Measurements from ENCODE around the gene SYNE1. TPM values are rescaled to one million over a fixed set of nuclear protein-coding genes. Genes with fewer than 3 reads are reported as not detected.

The SYNE1 gene
- total RNA-seq, 1 donor from 2014 or later, result 12.7 TPM

- Mint-ChIP-seq H3K9me3 (ENCODE audit: unreplicated experiment) (no peaks in the 10 kb centered on the region), H3K4me1 (ENCODE audit: unreplicated experiment) (no peaks in the 10 kb centered on the region), H3K4me3 (ENCODE audit: unreplicated experiment) (no peak overlapping the region), H3K27ac (ENCODE audit: unreplicated experiment) (no peak overlapping the region), H3K36me3 (ENCODE audit: low read depth, unreplicated experiment) (no peaks in the 10 kb centered on the region), H3K27me3 (ENCODE audit: unreplicated experiment) (peaks cover 4% of the 10 kb centered on the region)
- DNase-seq (ENCODE audit: low spot score), result no peak
- TF ChIP-seq, protein P1, sequence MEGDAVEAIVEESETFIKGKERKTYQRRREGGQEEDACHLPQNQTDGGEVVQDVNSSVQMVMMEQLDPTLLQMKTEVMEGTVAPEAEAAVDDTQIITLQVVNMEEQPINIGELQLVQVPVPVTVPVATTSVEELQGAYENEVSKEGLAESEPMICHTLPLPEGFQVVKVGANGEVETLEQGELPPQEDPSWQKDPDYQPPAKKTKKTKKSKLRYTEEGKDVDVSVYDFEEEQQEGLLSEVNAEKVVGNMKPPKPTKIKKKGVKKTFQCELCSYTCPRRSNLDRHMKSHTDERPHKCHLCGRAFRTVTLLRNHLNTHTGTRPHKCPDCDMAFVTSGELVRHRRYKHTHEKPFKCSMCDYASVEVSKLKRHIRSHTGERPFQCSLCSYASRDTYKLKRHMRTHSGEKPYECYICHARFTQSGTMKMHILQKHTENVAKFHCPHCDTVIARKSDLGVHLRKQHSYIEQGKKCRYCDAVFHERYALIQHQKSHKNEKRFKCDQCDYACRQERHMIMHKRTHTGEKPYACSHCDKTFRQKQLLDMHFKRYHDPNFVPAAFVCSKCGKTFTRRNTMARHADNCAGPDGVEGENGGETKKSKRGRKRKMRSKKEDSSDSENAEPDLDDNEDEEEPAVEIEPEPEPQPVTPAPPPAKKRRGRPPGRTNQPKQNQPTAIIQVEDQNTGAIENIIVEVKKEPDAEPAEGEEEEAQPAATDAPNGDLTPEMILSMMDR (IDR thresholded peaks at IDR 0.05; ENCODE audit: unreplicated experiment), result no peak
Observed at GRCh38 chr6:152348116-152348515, 289.0 kb downstream of the SYNE1 start.

DNA sequence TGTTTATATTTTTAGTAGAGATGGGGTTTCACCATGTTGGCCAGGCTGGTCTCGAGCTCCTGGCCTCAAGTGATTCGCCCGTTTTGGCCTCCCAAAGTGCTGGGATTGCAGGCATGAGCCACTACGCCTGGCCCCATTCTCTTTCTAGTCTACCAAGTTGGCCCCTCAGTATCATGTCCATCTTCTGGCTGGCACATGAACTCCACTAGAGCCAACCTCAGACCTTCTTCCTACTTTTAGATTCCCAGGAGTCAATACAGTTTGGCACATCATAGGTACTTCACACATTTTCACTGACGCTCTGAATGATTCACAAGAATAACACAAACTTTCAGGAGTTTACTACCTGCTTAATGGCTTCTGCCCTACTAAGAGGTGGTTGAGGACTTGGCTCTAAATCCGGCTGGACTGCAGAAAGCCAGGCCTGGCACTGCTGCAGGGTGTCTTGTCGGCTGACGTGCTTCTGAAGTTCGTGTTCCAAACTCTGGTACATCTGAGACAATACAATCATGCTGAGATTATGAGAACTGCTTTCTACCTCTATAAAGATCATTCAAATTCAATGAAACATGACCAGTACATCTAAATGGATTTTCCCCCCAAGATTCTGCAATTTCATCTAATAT, 293.3 kb downstream of the SYNE1 start:
- Mint-ChIP-seq H3K27me3 (ENCODE audit: unreplicated experiment) (no peaks in the 10 kb centered on the region), H3K4me3 (ENCODE audit: unreplicated experiment) (no peak overlapping the region), H3K36me3 (ENCODE audit: low read depth, unreplicated experiment) (no peaks in the 10 kb centered on the region), H3K27ac (ENCODE audit: unreplicated experiment) (no peak overlapping the region), H3K4me1 (ENCODE audit: unreplicated experiment) (no peaks in the 10 kb centered on the region), H3K9me3 (ENCODE audit: unreplicated experiment) (no peaks in the 10 kb centered on the region)
- TF ChIP-seq, protein P1 (IDR thresholded peaks at IDR 0.05; ENCODE audit: unreplicated experiment), result no peak
- DNase-seq (ENCODE audit: low spot score), result no peak

GRCh38 chr6:152341596-152341995, 295.6 kb downstream of the SYNE1 start:
- no peak overlapping the region for H3K27ac Mint-ChIP-seq (ENCODE audit: unreplicated experiment)
- H3K27me3 Mint-ChIP-seq (ENCODE audit: unreplicated experiment), result no peaks in the 10 kb centered on the region
- no peak for DNase-seq (ENCODE audit: low spot score)
- H3K9me3 Mint-ChIP-seq (ENCODE audit: unreplicated experiment), result no peaks in the 10 kb centered on the region
- H3K4me3 Mint-ChIP-seq (ENCODE audit: unreplicated experiment), result no peak overlapping the region
- no peaks in the 10 kb centered on the region for H3K36me3 Mint-ChIP-seq (ENCODE audit: low read depth, unreplicated experiment)
- TF ChIP-seq, protein P1 (IDR thresholded peaks at IDR 0.05; ENCODE audit: unreplicated experiment), result no peak
- H3K4me1 Mint-ChIP-seq (ENCODE audit: unreplicated experiment), result no peaks in the 10 kb centered on the region

- H3K9me3 Mint-ChIP-seq (ENCODE audit: unreplicated experiment), result no peaks in the 10 kb centered on the region
- peak; percentile 63 for DNase-seq (ENCODE audit: low spot score)
- no peak overlapping the region for H3K4me3 Mint-ChIP-seq (ENCODE audit: unreplicated experiment)
- no peaks in the 10 kb centered on the region for H3K27me3 Mint-ChIP-seq (ENCODE audit: unreplicated experiment)
- TF ChIP-seq, protein P1 (IDR thresholded peaks at IDR 0.05; ENCODE audit: unreplicated experiment), result peak; percentile 83
- H3K27ac Mint-ChIP-seq (ENCODE audit: unreplicated experiment), result no peak overlapping the region
- H3K36me3 Mint-ChIP-seq (ENCODE audit: low read depth, unreplicated experiment), result no peaks in the 10 kb centered on the region
- no peaks in the 10 kb centered on the region for H3K4me1 Mint-ChIP-seq (ENCODE audit: unreplicated experiment)
Observed at GRCh38 chr6:152338335-152339125, 298.6 kb downstream of the SYNE1 start.

GRCh38 chr6:152334555-152334954, 302.6 kb downstream of the SYNE1 start:
- H3K4me1 Mint-ChIP-seq (ENCODE audit: unreplicated experiment), result no peaks in the 10 kb centered on the region
- DNase-seq (ENCODE audit: low spot score), result no peak
- H3K27me3 Mint-ChIP-seq (ENCODE audit: unreplicated experiment), result peaks cover 1% of the 10 kb centered on the region
- TF ChIP-seq, protein P1 (IDR thresholded peaks at IDR 0.05; ENCODE audit: unreplicated experiment), result no peak
- H3K27ac Mint-ChIP-seq (ENCODE audit: unreplicated experiment), result no peak overlapping the region
- H3K36me3 Mint-ChIP-seq (ENCODE audit: low read depth, unreplicated experiment), result no peaks in the 10 kb centered on the region
- no peak overlapping the region for H3K4me3 Mint-ChIP-seq (ENCODE audit: unreplicated experiment)
- no peaks in the 10 kb centered on the region for H3K9me3 Mint-ChIP-seq (ENCODE audit: unreplicated experiment)

Data from endothelial cell (in vitro differentiated cells).